Measurements from ENCODE around the gene TRMT112. TPM values are rescaled to one million over a fixed set of nuclear protein-coding genes. Genes with fewer than 3 reads are reported as not detected.
A peak's percentile ranks its signal among the peaks of the same experiment; 100 is the strongest.

The TRMT112 gene
- total and polyA plus RNA-seq, 12 donors, result 286 to 991 (median 397) TPM

GRCh38 chr11:64355078-64355940 is 38.0 kb upstream of the TRMT112 start:
- no peak for TF ChIP-seq POLR2A (IDR thresholded peaks at IDR 0.05)
- TF ChIP-seq, protein P1, sequence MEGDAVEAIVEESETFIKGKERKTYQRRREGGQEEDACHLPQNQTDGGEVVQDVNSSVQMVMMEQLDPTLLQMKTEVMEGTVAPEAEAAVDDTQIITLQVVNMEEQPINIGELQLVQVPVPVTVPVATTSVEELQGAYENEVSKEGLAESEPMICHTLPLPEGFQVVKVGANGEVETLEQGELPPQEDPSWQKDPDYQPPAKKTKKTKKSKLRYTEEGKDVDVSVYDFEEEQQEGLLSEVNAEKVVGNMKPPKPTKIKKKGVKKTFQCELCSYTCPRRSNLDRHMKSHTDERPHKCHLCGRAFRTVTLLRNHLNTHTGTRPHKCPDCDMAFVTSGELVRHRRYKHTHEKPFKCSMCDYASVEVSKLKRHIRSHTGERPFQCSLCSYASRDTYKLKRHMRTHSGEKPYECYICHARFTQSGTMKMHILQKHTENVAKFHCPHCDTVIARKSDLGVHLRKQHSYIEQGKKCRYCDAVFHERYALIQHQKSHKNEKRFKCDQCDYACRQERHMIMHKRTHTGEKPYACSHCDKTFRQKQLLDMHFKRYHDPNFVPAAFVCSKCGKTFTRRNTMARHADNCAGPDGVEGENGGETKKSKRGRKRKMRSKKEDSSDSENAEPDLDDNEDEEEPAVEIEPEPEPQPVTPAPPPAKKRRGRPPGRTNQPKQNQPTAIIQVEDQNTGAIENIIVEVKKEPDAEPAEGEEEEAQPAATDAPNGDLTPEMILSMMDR (IDR thresholded peaks at IDR 0.05), result peak; percentile 64 to 76 (median 72)
- DNase-seq, result peak; percentile 87 to 92 (median 90)
- no peaks in the 10 kb centered on the region for H3K36me3 ChIP-seq (replicated peaks in 1 of 2)

DNA sequence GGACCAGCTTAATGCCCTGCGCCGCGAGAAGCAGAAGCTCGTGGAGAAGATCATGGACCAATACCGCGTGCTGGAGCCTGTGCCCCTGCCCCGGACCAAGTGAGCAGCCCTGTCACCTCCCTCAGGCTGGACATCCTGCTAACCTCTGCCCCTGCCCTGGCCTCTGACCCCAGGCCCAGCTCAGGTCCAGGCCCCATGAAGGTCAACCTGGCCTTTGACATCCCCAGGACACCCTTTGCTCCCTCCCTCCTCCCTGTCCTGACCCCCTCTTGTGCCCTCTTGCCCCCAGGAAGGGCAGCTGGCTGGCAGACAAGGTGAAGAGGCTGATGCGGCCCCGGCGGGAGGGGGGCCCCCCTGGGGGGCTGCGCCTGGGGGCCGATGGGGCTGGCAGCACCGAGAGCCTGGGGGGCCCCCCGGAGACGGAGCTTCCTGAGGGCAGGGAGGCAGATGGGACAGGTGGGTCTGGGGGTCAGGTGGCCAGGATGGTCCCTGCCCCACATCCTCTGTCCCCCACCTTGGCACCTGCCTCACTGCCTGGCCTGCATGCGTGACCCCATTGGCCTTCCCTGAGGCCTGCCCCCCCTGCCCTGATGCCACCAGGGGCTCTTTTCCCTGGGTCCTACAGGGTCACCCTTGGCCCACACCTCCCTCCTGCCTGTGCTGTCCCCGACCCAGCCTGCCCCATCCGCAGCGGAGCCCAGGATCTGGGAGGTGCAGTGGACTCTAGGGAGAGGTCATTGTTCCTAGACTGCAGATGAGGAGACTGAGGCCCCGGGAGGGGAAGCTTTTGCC is 36.6 kb upstream of the TRMT112 start:
- DNase-seq, result no peak
- intact Hi-C loops (cut with DNase I), result loop anchor here (5.0 to 10.0 kb wide), 2 partner anchors 42 to 301 kb away; no protein-coding TSS in a partner anchor
- Histone ChIP-seq H3K36me3 (replicated peaks in 1 of 2) (no peaks in the 10 kb centered on the region), H3K9me3 (replicated peaks in 1 of 3) (no peaks in the 10 kb centered on the region), H3K27ac (no peak overlapping the region), H3K4me3 (no peak overlapping the region), H3K4me1 (replicated peaks in 1 of 2) (peaks cover 14 to 22% of the 10 kb centered on the region in 2 donors), H3K27me3 (no peaks in the 10 kb centered on the region)
- TF ChIP-seq, protein P1 (IDR thresholded peaks at IDR 0.05), result no peak
- no peak for TF ChIP-seq POLR2A (IDR thresholded peaks at IDR 0.05)
- 68 to 89% (median 69%) methylated on average over 7 to 20 of the region's 20 CpGs; no CpG with 5 or more reads in 1 of the 4 donors for WGBS, 4 donors

More at GRCh38 chr11:64355078-64355940, 38.0 kb upstream of the TRMT112 start:
- H3K27me3 ChIP-seq, result no peaks in the 10 kb centered on the region
- no peaks in the 10 kb centered on the region for H3K9me3 ChIP-seq (replicated peaks in 1 of 3)
- WGBS, 4 donors, result 10 to 19% (median 14%) methylated on average over 12 to 23 of the region's 23 CpGs
- peaks cover 14 to 33% of the 10 kb centered on the region in 2 donors for H3K4me1 ChIP-seq (replicated peaks in 1 of 2)
- intact Hi-C loops (cut with DNase I), result loop anchor here (10.0 kb wide), 1 partner anchor 299 kb away; no protein-coding TSS in a partner anchor
- peak overlapping the region in 3 of 5 donors; percentile 40 to 76 (median 44) for H3K27ac ChIP-seq
- peak overlapping the region in 2 of 4 donors; percentile 26 to 55 for H3K4me3 ChIP-seq

- Histone ChIP-seq H3K27ac (no peak overlapping the region), H3K4me1 (replicated peaks in 1 of 2) (peaks cover 8 to 16% of the 10 kb centered on the region in 2 donors), H3K9me3 (replicated peaks in 1 of 3) (no peaks in the 10 kb centered on the region), H3K36me3 (replicated peaks in 1 of 2) (no peaks in the 10 kb centered on the region), H3K27me3 (no peaks in the 10 kb centered on the region), H3K4me3 (no peak overlapping the region)
- TF ChIP-seq, protein P1 (IDR thresholded peaks at IDR 0.05), result no peak
- TF ChIP-seq POLR2A (IDR thresholded peaks at IDR 0.05), result no peak
- no peak for DNase-seq
- WGBS, 4 donors, result 91 to 94% (median 92%) methylated on average over 21 to 34 of the region's 34 CpGs
- intact Hi-C loops (cut with DNase I), result loop anchor here (5.0 to 10.0 kb wide), 2 partner anchors 41 to 302 kb away; no protein-coding TSS in a partner anchor
Observed at GRCh38 chr11:64352995-64353714, 35.8 kb upstream of the TRMT112 start.
